ENCODE results near the gene CACNB4. TPM values are rescaled to one million over a fixed set of nuclear protein-coding genes. Genes with fewer than 3 reads are reported as not detected.

Gene CACNB4
- total and polyA plus RNA-seq, 10 of the 15 experiments (the other 5 are each of a cell fraction or from before 2014, with no cell fraction given), result 2.0 to 21.6 (median 9.3) TPM

- no peaks in the 10 kb centered on the region for H3K4me1 ChIP-seq (ENCODE audit: control insufficient read depth, insufficient read depth, low read length)
- intact Hi-C loops (cut with micrococcal nuclease; ENCODE audit: unreplicated experiment), result loop anchor here (10.0 kb wide), 1 partner anchor 329 kb away; no protein-coding TSS in a partner anchor
- 92% methylated on average over 1 of the region's 1 CpG for WGBS (ENCODE audit: insufficient coverage, insufficient replicate concordance, low lambda C conversion rate, missing lambda C conversion rate)
- POLR2A ChIA-PET, result no interaction called here
- RAD21 ChIA-PET (ENCODE audit: unreplicated experiment), result no interaction called here
- no TSS peak for BruUV-seq (replicated peaks)
- no peak overlapping the region for H3K4me2 ChIP-seq (ENCODE audit: control insufficient read depth, insufficient read depth)
- CTCF ChIA-PET, result no interaction called here
- H4K20me1 ChIP-seq (ENCODE audit: control insufficient read depth, insufficient read depth), result no peaks in the 10 kb centered on the region
- ATAC-seq (no peak), FAIRE-seq (no peak), DNase-seq (ENCODE audit: low read depth, low spot score) (no peak)
- H3K79me2 ChIP-seq (ENCODE audit: control insufficient read depth, insufficient read depth, low read length), result no peaks in the 10 kb centered on the region
- no peak overlapping the region for H3K27ac ChIP-seq (ENCODE audit: control insufficient read depth, insufficient read depth)
- TF ChIP-seq ESRRA (IDR thresholded peaks at IDR 0.05; ENCODE audit: low read length), result no peak
- no peak for TF ChIP-seq RB1 (IDR thresholded peaks at IDR 0.05; ENCODE audit: borderline replicate concordance)
- no peak for TF ChIP-seq NFIC (IDR thresholded peaks at IDR 0.05; ENCODE audit: low read depth, low read length)
- TF ChIP-seq JUNB (IDR thresholded peaks at IDR 0.05), result no peak
- TF ChIP-seq SPI1 (IDR thresholded peaks at IDR 0.05; ENCODE audit: borderline replicate concordance, insufficient read depth, low read depth, low read length), result no peak
- no peak for TF ChIP-seq RAD21 (IDR thresholded peaks at IDR 0.05; ENCODE audit: insufficient read depth, low read depth, low read length)
- TF ChIP-seq DPF2 (IDR thresholded peaks at IDR 0.05), result no peak
- no peak for TF ChIP-seq STAT3 (IDR thresholded peaks at IDR 0.05; ENCODE audit: low read depth, low read length)
- no peak for TF ChIP-seq MLLT1 (IDR thresholded peaks at IDR 0.05)
- TF ChIP-seq NR2F1 (conservative IDR thresholded peaks at IDR 0.05), result no peak
- TF ChIP-seq ZNF622 (IDR thresholded peaks at IDR 0.05), result no peak
- no peak for TF ChIP-seq EP300 (IDR thresholded peaks at IDR 0.05; ENCODE audit: borderline replicate concordance in 1 of 2, control insufficient read depth in 1 of 2, low read depth in 2 of 2, low read length in 2 of 2)
- TF ChIP-seq SP1 (IDR thresholded peaks at IDR 0.05; ENCODE audit: low read depth, low read length), result no peak
- TF ChIP-seq NKRF (conservative IDR thresholded peaks at IDR 0.05), result no peak
- no peak for TF ChIP-seq GATAD2B (conservative IDR thresholded peaks at IDR 0.05; ENCODE audit: low read depth)
- TF ChIP-seq POLR2AphosphoS2 (IDR thresholded peaks at IDR 0.05; ENCODE audit: low read depth, low read length), result no peak
- TF ChIP-seq BRCA1 (IDR thresholded peaks at IDR 0.05; ENCODE audit: low read depth, low read length), result no peak
- SMC1A ChIA-PET (ENCODE audit: uncharacterized antibody, unreplicated experiment), result interaction anchor here (1.6 kb wide), 1 partner anchor 15 kb away, joined by 4 read pairs; no protein-coding TSS in a partner anchor
- H3K27me3 ChIP-seq (replicated peaks in 1 of 2; ENCODE audit: control insufficient read depth in 2 of 2, insufficient read depth in 2 of 2, low read length in 1 of 2), result no peaks in the 10 kb centered on the region
- no peak overlapping the region for H3K9ac ChIP-seq (ENCODE audit: control insufficient read depth, insufficient read depth, low read length)
- H2AFZ ChIP-seq (ENCODE audit: control insufficient read depth, low read depth, low read length), result no peak overlapping the region
- H3K9me3 ChIP-seq (replicated peaks; ENCODE audit: control insufficient read depth, insufficient read depth, low read length), result no peaks in the 10 kb centered on the region; the same call in 2 of the 3 replicates
- in situ Hi-C loops (cut with MboI), result no loop called here
- no peak overlapping the region for H3K4me3 ChIP-seq
- H3K36me3 ChIP-seq (ENCODE audit: control insufficient read depth in 2 of 2, insufficient read depth in 2 of 2, low read length in 1 of 2), result no peaks in the 10 kb centered on the region
Measured at GRCh38 chr2:151943461-151943860, 155.4 kb downstream of the CACNB4 start.
